Measurements from ENCODE around the gene ENAH.

- no peak for TF ChIP-seq CTCF (IDR thresholded peaks at IDR 0.05 in 8 of 11, conservative IDR thresholded peaks at IDR 0.05 in 3 of 11)
- TF ChIP-seq POLR2AphosphoS5 (IDR thresholded peaks at IDR 0.05): no peak
- no peak for TF ChIP-seq POLR2A (IDR thresholded peaks at IDR 0.05)
Observed at GRCh38 chr1:225498549-225499136, 154.3 kb downstream of the ENAH start.
